ENCODE measurements around the gene ZFP90.
A peak's percentile ranks its signal among the peaks of the same experiment; 100 is the strongest.

ZFP90 gene

DNA sequence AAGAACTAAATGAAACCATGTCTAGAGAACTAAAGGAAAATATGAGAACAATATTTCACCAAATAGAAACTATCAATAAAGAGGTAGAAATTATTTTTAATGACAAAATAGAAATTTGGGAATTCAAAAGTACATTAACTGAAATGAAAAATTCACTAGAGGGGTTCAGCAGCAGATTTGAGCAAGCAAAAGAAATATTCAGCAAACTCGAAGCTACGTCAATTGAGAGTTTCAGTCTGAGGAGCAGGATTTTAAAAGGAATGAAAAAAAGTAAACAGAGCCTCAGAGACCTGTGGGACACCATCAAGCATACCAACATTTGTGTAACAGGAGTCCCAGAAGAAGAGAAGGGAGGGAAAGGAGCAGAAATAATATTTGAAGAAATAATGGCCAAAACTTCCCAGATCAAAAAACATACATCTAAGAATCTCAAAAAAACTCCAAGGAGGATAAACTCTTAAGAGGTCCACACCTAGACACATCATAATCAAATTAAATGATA lies 38.3 kb downstream of the ZFP90 start:
- DNase-seq (ENCODE audit: low read depth in 2 of 3, low spot score in 1 of 3): no peak

DNA sequence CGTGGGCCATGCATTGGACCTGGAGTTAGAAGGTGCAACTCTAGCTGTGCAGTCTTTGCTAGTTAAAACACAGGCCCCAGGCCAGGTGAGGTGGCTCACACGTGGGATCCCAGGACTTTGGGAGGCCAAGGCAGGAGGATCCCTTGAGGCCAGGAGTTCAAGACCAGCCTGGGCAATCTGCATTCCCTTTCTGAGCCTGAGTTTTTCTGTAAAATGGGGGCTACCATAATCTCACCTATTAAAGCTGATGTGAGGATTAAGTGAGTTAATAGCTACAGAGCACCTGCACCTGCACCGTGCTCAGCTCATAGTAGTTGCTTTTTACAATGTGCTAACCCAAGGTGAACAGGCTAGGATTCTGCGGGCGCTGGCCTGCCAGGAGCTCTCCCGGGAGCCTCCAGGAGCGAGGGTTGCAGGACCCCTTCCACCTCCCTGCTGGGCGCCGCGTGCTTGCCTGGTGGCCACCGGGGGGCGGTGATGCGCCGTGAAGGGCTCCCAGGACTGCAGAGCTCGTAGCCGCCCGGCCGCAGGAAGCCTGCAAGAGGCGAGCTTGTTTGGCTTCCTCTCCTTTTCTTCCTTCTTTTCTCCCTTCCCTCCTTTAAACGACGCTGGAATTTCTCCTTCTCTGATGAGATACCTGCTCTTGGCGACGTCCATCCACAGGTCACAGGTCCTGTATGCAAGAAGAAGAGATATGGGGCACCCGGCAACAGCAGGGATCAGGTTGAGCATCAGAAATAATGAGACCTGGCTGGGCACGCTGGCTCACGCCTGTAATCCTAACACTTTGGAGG lies 51.3 kb downstream of the ZFP90 start:
- DNase-seq (ENCODE audit: low read depth in 2 of 3, low spot score in 1 of 3): peak; percentile 51 to 74 (median 67)

DNA sequence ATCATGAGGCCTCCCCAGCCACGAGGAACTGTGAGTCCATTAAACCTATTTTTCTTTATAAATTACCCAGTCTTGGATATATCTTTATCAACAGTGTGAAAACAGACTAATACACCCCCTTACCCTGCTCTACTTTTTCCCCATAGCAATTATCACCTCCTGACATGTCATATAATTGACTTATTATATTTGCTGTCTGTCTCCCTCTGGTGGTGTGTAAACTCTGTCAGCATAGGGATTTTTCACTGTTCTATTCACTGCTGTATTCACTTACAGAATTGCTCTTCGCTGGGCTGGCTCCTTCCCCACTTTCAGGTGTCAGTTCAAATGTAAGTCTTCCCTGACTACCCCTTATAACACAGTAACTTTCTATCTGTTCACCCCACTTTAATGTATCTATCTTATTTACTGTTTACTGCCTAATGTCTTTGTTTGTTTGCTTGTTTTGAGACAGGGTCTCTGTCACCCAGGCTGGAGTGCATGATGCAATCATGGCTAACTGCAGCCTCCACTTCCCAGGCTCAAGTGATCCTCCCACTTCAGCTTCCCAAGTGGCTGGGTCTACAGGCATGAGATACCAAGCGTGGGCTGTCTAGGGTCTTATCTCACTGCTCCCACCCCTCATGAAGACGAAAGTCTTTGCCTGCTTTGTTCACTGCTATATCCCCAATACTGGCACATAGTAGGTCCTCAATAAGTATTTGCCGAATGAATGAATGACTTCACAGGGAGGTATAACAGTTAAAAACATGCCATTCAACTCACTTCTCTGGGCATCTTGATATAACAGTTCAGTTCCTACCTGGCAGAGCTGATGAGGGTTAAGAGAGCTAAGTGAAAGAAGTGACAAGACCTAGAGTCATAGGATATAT lies 53.6 kb downstream of the ZFP90 start:
- DNase-seq (ENCODE audit: low read depth in 2 of 3, low spot score in 1 of 3): no peak

DNA sequence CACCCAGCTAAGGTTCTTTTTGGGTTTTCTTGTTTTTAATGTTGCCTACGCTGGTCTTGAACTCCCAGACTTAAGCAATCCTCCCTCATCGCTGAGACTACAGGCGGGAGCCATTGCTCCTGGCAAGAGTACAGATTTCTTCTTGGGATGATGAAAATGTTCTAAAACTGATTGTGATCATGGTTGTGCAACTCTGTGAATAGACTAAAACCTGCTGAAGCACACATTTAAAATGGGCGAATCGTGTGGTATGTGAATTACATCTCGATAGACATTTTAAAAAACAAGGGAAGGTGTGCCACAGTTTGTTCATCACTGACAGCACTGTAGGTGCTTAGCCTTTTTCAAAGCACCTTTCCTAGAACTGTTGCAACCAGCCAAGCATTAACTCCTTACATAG lies 57.2 kb downstream of the ZFP90 start:
- DNase-seq (ENCODE audit: low read depth in 2 of 3, low spot score in 1 of 3): no peak

DNA sequence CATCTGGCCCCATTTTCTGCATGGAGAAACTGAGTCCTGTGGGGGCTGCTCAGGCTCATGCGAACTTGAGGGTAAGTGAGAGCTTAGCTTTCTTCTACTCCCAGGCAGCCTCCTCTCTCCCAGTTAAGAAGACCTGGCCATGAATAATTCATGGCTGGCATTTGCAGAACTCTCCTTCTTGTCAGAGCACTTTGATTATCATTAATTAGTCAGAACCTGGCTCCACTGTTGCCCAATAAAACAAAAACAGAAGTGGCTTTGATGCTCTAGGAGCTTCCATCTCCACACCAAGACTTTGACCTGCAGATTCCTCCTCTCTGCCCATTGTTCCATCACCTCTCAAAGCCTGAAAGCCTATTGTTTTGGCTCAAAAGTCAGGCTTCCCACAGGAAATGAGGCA lies 60.5 kb downstream of the ZFP90 start:
- DNase-seq (ENCODE audit: low read depth in 2 of 3, low spot score in 1 of 3): no peak

DNA sequence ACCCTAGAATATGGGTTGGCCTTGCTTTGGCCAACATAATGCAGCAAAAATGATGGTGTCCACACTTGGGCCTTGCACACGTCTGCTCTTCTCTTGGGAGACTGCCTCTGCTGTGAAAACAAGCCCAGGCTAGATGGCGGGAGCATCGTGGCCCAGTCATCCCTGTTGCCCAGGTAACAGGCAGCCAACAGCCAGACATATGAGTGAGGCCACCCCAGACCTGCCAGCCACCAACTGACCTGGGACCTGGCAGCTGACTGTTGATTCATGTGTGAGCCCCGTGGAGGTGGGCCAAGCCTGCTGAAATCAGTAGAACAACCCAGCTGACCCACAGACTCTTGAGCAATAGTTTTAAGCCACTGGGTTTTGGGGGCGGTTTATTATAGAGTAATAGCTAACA lies 66.7 kb downstream of the ZFP90 start:
- DNase-seq (ENCODE audit: low read depth in 2 of 3, low spot score in 1 of 3): no peak

DNA sequence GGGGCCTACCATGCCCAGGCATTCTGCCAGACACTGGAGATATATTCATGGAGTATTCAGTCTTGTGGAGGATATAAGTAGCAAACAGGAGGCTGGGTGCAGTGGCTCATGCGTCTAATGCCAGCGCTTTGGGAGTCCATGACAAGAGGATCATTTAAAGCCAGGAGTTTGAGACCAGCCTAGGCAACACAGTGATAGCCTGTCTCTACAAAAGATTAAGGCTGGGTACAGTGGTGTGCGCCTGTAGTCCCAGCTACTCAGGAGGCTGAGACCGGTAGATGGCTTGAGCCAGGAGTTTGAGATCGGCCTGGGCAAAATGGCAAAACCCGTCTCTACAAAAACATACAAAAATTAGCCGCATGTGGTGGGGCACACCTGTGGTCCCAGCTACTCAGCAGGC lies 68.4 kb downstream of the ZFP90 start:
- DNase-seq (ENCODE audit: low read depth in 2 of 3, low spot score in 1 of 3): no peak

DNA sequence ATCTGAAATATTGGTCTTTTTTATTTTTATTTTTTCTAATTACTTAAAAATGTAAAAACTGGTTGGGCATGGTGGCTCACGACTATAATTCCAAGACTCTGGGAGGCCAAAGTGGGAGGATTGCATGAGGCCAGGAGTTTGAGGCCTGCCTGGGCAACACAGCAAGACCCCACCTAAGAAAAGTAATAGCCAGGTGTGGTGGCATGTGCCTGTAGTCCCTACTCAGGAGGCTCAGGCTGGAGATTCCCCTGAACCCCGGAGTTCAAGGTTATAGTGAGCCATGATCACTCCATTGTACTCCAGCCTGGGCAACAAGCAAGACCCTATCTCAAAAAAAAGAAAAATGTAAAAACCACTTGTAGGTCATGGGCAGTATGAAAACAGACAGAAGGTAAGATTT lies 69.2 kb downstream of the ZFP90 start:
- DNase-seq (ENCODE audit: low read depth in 2 of 3, low spot score in 1 of 3): no peak

DNA sequence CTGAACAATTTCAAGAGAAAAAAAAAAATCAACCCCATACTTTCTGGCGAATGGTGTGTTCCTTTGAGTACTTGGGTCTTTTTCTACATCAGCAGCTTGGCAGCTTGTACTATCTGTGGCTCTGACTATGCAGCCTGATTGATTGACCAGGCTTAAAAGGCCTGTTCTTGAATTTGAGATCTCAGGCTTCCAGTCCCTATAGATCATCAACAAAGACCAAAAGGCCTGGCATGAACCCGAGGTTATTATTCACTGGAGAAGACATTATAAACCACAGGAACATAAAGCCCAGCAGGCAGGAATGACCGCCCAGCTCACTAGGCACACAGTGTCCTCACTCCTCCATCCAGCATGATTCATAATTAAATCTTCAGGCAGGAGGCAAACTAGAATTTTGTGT lies 73.9 kb downstream of the ZFP90 start:
- no peak for DNase-seq (ENCODE audit: low read depth in 2 of 3, low spot score in 1 of 3)

DNA sequence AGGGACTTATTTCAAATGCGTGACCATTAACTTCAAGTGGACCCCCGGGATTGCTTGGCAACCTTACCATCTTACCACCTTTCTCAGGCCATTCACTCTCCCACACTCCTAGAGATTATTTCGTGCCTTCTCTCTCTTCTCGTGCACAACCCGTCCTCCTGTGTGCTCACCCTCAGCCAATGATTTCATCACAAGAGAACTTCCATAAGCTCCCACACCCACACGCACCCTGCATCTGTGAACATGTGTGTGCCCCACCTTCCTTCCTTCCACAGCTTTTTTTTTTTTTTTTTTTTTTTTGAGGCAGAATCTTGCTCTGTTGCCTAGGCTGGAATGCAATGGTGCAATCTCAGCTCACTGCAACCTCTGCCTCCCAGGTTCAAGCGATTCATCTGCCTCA lies 78.6 kb downstream of the ZFP90 start:
- no peak for DNase-seq (ENCODE audit: low read depth in 2 of 3, low spot score in 1 of 3)
